Nephron (organoid): ENCODE results near the gene YWHAG.

ENCODE experiments used
- H3K27ac Mint-ChIP-seq, 3 experiments: 2 replicates each; pipeline ENCODE4 v1.8.0; 2020; ENCODE audit warnings: mixed read lengths in 3 of 3, mild to moderate bottlenecking in 2 of 3, moderate library complexity in 1 of 3
- H3K27me3 Mint-ChIP-seq: 2 replicates; pipeline ENCODE4 v1.8.0; 2021; ENCODE audit warnings: low read depth, mild to moderate bottlenecking, moderate library complexity, mixed read lengths
- H3K36me3 Mint-ChIP-seq: 2 replicates; pipeline ENCODE4 v1.8.0; 2020; ENCODE audit warnings: low read depth, mixed read lengths
- H3K4me1 Mint-ChIP-seq: 2 replicates; pipeline ENCODE4 v1.8.0; 2020; ENCODE audit warnings: mixed read lengths
- H3K4me3 Mint-ChIP-seq, 3 experiments: 2 replicates each; pipeline ENCODE4 v1.8.0; 2020; ENCODE audit warnings: mild to moderate bottlenecking in 3 of 3, mixed read lengths in 3 of 3, moderate library complexity in 2 of 3
- H3K9me3 Mint-ChIP-seq: 2 replicates; pipeline ENCODE4 v1.8.0; 2020; ENCODE audit warnings: mixed read lengths
- TF ChIP-seq, protein P1 (sequence below), 3 experiments: fragments of 200-600 bp; sonication (generic); IDR thresholded peaks; one replicate each; pipeline ENCODE4 v1.5.0; 2021; ENCODE audit warnings: antibody characterized with exemption in 3 of 3; ENCODE audit not compliant: unreplicated experiment in 3 of 3

YWHAG gene

DNA sequence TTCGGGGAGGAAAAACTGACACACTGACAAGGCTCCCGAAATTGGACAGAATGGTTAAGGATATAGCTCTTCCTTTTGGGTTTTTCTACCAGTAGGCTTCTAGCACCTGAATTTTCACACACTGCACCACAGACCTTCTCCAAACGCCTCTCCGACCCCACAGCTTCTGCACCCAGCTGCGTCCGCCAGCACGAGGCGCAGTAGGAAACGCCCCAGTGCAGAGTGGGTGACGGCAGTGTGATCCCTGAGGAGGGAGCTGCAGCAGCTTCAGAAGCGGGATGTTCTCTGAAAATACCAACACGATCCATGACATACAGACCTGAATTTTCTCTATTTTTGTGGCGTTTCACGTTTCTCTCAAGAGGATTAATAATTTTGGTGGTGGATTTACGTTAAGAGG, 30.4 kb downstream of the YWHAG start:
- Mint-ChIP-seq H3K4me1 (peaks cover 8% of the 10 kb centered on the region), H3K36me3 (peaks cover 74% of the 10 kb centered on the region), H3K9me3 (no peaks in the 10 kb centered on the region), H3K4me3 (no peak overlapping the region), H3K27me3 (no peaks in the 10 kb centered on the region), H3K27ac (no peak overlapping the region)
- TF ChIP-seq, protein P1, sequence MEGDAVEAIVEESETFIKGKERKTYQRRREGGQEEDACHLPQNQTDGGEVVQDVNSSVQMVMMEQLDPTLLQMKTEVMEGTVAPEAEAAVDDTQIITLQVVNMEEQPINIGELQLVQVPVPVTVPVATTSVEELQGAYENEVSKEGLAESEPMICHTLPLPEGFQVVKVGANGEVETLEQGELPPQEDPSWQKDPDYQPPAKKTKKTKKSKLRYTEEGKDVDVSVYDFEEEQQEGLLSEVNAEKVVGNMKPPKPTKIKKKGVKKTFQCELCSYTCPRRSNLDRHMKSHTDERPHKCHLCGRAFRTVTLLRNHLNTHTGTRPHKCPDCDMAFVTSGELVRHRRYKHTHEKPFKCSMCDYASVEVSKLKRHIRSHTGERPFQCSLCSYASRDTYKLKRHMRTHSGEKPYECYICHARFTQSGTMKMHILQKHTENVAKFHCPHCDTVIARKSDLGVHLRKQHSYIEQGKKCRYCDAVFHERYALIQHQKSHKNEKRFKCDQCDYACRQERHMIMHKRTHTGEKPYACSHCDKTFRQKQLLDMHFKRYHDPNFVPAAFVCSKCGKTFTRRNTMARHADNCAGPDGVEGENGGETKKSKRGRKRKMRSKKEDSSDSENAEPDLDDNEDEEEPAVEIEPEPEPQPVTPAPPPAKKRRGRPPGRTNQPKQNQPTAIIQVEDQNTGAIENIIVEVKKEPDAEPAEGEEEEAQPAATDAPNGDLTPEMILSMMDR (IDR thresholded peaks at IDR 0.05; ENCODE audit: unreplicated experiment in 3 of 3), result no peak

DNA sequence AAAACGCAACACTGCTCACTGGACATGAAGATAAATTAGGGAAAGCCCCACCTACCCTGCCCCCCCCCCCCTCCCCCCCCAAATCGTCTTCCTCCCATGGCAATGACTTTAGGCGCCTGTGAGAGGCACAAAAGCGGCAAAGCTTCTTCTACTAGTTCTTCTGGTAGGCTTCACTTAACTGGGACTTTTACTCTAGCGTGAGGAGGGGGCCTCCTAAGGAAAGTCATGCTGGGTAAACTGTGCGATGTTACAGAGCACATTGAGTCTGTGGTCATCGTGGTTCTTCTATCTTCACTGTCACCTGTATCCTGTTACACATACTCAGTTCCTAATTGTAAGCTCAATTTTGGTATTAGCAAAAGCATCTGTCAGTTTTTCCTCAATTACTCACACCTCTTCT, 31.2 kb downstream of the YWHAG start:
- Mint-ChIP-seq H3K27me3 (no peaks in the 10 kb centered on the region), H3K4me1 (peaks cover 5% of the 10 kb centered on the region)
- TF ChIP-seq, protein P1 (IDR thresholded peaks at IDR 0.05; ENCODE audit: unreplicated experiment in 3 of 3), result no peak

DNA sequence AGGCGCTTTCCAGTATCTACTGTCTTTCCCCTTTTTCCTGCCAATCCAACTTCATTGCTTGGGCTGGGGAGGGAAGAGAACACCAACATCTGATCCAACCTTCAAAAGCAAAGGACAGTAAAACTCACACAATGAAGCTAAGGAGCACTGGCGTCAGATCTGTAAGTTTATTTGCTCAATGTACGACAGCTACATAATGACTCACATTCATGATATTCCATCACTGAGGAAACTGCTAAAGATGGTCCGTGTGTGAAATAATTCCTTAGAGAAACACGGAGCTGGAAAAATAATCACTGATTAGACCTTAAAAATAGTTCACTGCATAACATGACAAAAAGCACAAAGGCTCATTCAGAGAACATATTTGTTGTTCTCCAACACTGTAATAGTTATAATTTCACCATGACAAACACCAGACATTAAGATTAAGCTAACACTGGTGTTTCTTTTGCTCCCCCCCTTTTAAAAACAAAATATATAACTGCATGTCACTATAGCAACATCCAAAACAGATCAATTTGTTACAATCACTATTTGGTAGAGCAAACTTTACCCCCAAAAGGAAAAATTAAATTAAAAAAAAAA, 32.1 kb downstream of the YWHAG start:
- peaks cover 71% of the 10 kb centered on the region for H3K36me3 Mint-ChIP-seq
- no peak overlapping the region for H3K4me3 Mint-ChIP-seq
- no peaks in the 10 kb centered on the region for H3K9me3 Mint-ChIP-seq
- H3K27ac Mint-ChIP-seq, result no peak overlapping the region
- TF ChIP-seq, protein P1 (IDR thresholded peaks at IDR 0.05; ENCODE audit: unreplicated experiment in 3 of 3), result no peak
- no peaks in the 10 kb centered on the region for H3K4me1 Mint-ChIP-seq
- H3K27me3 Mint-ChIP-seq, result no peaks in the 10 kb centered on the region

More for the DNA sequence above, 31.2 kb downstream of the YWHAG start:
- H3K27ac Mint-ChIP-seq, result peak overlapping the region in 1 of 3 experiments; percentile 29
- H3K4me3 Mint-ChIP-seq, result no peak overlapping the region
- no peaks in the 10 kb centered on the region for H3K9me3 Mint-ChIP-seq
- peaks cover 72% of the 10 kb centered on the region for H3K36me3 Mint-ChIP-seq

DNA sequence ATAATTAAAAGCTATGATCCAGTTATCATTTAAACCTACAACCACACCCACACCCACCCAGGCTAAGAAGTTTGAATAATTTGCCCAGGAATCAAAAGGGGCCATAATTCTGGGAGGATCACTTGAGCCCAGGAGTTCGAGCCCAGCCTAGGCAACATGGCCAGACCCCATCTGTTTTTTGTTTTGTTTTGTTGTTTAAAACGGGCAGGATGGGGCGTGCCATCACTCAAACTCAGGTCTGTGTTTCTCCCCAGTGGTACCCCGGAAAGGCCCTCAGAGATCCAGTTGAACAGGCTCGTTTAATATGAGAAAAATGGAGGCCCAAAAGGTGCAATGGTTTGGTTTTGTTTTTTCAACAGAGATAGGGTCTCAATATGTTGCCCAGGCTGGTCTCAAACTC, 33.0 kb downstream of the YWHAG start:
- Mint-ChIP-seq H3K4me1 (no peaks in the 10 kb centered on the region), H3K27me3 (no peaks in the 10 kb centered on the region), H3K4me3 (no peak overlapping the region), H3K9me3 (no peaks in the 10 kb centered on the region), H3K27ac (no peak overlapping the region), H3K36me3 (peaks cover 68% of the 10 kb centered on the region)
- TF ChIP-seq, protein P1 (IDR thresholded peaks at IDR 0.05; ENCODE audit: unreplicated experiment in 3 of 3), result no peak

DNA sequence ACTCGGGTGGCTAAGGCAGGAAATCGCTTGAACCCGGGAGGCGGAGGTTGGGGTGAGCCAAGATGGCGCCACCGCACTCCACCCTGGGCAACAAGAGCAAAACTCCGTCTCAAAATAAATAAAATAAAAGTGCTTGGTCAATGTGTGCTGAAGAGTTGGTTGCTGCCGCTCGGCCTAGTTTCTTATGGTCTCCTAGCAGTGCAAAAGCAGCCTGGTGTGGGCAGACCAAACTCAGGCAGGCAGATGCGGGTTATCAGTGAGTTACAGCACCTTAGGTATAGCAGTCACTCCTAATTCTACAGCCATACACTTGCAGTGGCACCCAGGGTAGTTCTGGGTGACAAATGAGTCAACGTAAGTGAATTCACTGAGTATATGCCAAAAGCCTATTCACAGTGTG, 33.7 kb downstream of the YWHAG start:
- Mint-ChIP-seq H3K27ac (no peak overlapping the region), H3K4me1 (no peaks in the 10 kb centered on the region), H3K27me3 (no peaks in the 10 kb centered on the region), H3K36me3 (peaks cover 62% of the 10 kb centered on the region), H3K4me3 (no peak overlapping the region), H3K9me3 (no peaks in the 10 kb centered on the region)
- TF ChIP-seq, protein P1 (IDR thresholded peaks at IDR 0.05; ENCODE audit: unreplicated experiment in 3 of 3), result no peak
